Progenitor cell of endocrine pancreas (in vitro differentiated cells): ENCODE results near the gene GPR78. TPM values are rescaled to one million over a fixed set of nuclear protein-coding genes. Genes with fewer than 3 reads are reported as not detected.

Source experiments
- DNase-seq: peaks from one replicate; pipeline ENCODE4 v3.0.0; 2021; ENCODE audit warnings: low spot score; ENCODE audit not compliant: unreplicated experiment
- H3K27ac Mint-ChIP-seq: 2 replicates; pipeline ENCODE4 v1.8.0; 2021; ENCODE audit warnings: mild to moderate bottlenecking, moderate library complexity, mixed read lengths
- H3K27me3 Mint-ChIP-seq: 2 replicates; pipeline ENCODE4 v1.8.0; 2021; ENCODE audit warnings: mixed read lengths
- H3K36me3 Mint-ChIP-seq: 2 replicates; pipeline ENCODE4 v1.8.0; 2022; ENCODE audit warnings: mixed read lengths; ENCODE audit not compliant: insufficient read depth
- H3K4me1 Mint-ChIP-seq: 2 replicates; pipeline ENCODE4 v1.8.0; 2021; ENCODE audit warnings: low read depth, mixed read lengths
- H3K4me3 Mint-ChIP-seq: 2 replicates; pipeline ENCODE4 v1.8.0; 2021; ENCODE audit warnings: low read depth, mild to moderate bottlenecking, moderate library complexity, mixed read lengths
- H3K9me3 Mint-ChIP-seq: 2 replicates; pipeline ENCODE4 v1.8.0; 2021; ENCODE audit warnings: low read depth, mixed read lengths
- CTCF ChIP-seq: fragments of 200-600 bp; sonication (generic); IDR thresholded peaks from one replicate; pipeline ENCODE4 v1.5.0; 2021; ENCODE audit warnings: antibody characterized with exemption, mild to moderate bottlenecking; ENCODE audit not compliant: unreplicated experiment
- total RNA-seq: library from RNA; stranded (reverse); gene quantifications from 2 replicates; pipeline ENCODE4 v1.2.1, GENCODE V29; 2021

The GPR78 gene
- total RNA-seq, 1 donor from 2014 or later, result 0.31 TPM

GRCh38 chr4:8552024-8552423 is 28.2 kb upstream of the GPR78 start:
- Mint-ChIP-seq H3K27me3 (peaks cover 7% of the 10 kb centered on the region), H3K27ac (no peak overlapping the region), H3K9me3 (no peaks in the 10 kb centered on the region), H3K36me3 (no peaks in the 10 kb centered on the region), H3K4me3 (no peak overlapping the region), H3K4me1 (no peaks in the 10 kb centered on the region)
- no peak for TF ChIP-seq CTCF
- no peak for DNase-seq

DNA sequence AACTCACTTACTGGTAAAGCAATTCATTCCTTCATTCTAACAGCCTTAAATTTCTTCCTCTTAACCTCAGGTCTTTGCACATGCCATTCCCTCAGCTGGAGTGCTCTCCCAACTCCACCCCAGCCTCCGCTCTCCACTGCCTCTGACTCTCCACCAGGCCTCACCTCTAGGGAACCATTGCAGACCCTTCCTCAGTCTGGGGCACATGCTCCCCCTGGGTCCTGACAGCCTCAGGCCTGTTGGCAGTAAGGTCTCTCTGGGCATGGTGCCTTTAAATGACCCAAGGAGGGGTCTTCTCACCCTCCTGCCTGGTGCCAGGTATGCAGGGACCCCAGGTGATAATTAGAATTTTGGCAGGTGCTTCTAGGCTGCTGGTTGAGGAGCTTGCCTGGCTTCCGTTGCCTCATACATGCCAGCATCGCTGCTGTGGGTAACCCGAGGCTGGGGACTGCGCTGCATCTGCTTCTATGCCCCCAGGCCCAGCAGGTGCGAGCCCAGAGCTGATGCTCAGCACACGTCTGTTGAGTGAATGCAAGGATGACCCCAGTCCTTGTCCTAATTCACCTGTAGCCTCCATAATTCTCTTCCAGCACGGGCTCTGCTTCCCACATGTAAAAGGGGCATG is 27.5 kb upstream of the GPR78 start:
- DNase-seq, result no peak
- Mint-ChIP-seq H3K4me1 (no peaks in the 10 kb centered on the region), H3K9me3 (no peaks in the 10 kb centered on the region), H3K27ac (no peak overlapping the region), H3K36me3 (no peaks in the 10 kb centered on the region), H3K27me3 (peaks cover 7% of the 10 kb centered on the region), H3K4me3 (no peak overlapping the region)
- no peak for TF ChIP-seq CTCF

DNA sequence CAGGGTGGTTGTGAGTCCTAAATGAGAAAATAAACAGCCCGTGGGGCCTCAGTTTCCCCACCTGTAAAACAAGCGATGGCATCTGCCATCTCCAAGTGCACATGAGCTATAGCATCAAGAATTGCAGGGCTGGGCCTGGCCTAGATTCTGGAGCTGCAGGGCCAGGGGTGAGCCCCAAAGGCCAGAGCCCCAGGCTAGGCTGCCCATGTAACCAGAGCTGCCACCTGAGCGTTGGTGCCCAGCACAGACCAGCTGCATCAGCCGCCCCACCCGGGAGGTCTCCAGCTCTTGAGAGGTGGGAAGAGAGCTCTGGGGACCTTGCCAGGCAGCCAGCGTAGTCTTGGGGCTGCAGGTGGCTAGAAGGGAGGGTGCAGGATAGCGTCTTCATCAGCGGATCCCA is 27.0 kb upstream of the GPR78 start:
- Mint-ChIP-seq H3K4me1 (no peaks in the 10 kb centered on the region), H3K4me3 (no peak overlapping the region), H3K36me3 (no peaks in the 10 kb centered on the region), H3K27ac (no peak overlapping the region), H3K9me3 (no peaks in the 10 kb centered on the region), H3K27me3 (peaks cover 7% of the 10 kb centered on the region)
- DNase-seq, result no peak
- no peak for TF ChIP-seq CTCF

GRCh38 chr4:8553991-8554405 is 26.2 kb upstream of the GPR78 start:
- Mint-ChIP-seq H3K4me3 (no peak overlapping the region), H3K27ac (no peak overlapping the region), H3K9me3 (no peaks in the 10 kb centered on the region), H3K36me3 (no peaks in the 10 kb centered on the region), H3K4me1 (no peaks in the 10 kb centered on the region), H3K27me3 (peaks cover 7% of the 10 kb centered on the region)
- TF ChIP-seq CTCF, result no peak
- no peak for DNase-seq

DNA sequence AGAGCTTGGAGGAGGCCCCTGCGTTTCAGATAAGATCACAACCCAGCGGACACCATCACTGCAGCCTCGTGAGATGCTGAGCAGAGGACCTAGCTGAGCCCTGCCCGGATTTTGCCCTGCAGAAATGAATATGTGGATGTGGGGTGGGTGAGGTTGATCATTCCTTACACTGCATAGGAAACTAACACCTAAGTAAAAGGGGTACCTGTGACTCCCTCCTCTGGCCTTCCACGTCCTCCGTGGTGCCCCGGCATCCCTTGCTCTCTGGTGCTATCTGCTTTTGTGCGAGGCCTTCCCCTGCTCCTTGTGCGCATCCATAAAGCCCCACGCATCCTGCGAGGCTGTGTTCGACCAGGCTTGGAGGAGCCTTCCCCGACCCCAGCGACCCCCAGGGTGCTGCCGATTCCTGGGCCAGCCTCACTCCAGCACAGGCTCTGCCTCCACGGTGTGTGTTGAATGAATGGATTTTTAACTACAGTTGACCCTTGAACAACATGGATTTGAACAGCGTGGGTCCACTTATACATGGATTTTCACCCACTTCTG is 25.6 kb upstream of the GPR78 start:
- H3K36me3 Mint-ChIP-seq, result no peaks in the 10 kb centered on the region
- no peak overlapping the region for H3K4me3 Mint-ChIP-seq
- H3K27ac Mint-ChIP-seq, result no peak overlapping the region
- peaks cover 7% of the 10 kb centered on the region for H3K27me3 Mint-ChIP-seq
- DNase-seq, result no peak
- TF ChIP-seq CTCF, result no peak
- peaks cover 2% of the 10 kb centered on the region for H3K4me1 Mint-ChIP-seq
- H3K9me3 Mint-ChIP-seq, result no peaks in the 10 kb centered on the region
